Caco-2 (cell line): ENCODE results near the gene SKP1. TPM values are rescaled to one million over a fixed set of nuclear protein-coding genes. Genes with fewer than 3 reads are reported as not detected.

Experiments
- BruUV-seq: library from RNA; stranded (reverse); fragments of 400-500 nt; replicated peaks from 2 replicates; lab custom pipeline; 2021; lab: Mats Ljungman, UMichigan
- CTCF ChIA-PET: fragments of 300-600 bp; sonication (Branson Sonifier 250); formaldehyde crosslinking; loops from one replicate; lab custom pipeline; 2022; ENCODE audit warnings: antibody characterized with exemption; lab: Charles Lee
- POLR2A ChIA-PET: fragments of 300-600 bp; sonication (Branson Sonifier 250); formaldehyde crosslinking; loops from one replicate; lab custom pipeline; 2022; ENCODE audit warnings: antibody characterized with exemption; lab: Charles Lee
- DNase-seq, 2 experiments: peaks; one replicate each; pipeline versions ENCODE4 v3.0.0 to v3.0.0-alpha.2; 2020 to 2022
- H3K27me3 ChIP-seq: replicated peaks from 2 replicates; pipeline ENCODE4 v1.6.0; 2011; ENCODE audit warnings: low read length; ENCODE audit not compliant: control insufficient read depth, insufficient read depth
- H3K36me3 ChIP-seq: 2 replicates; pipeline ENCODE4 v1.5.1; 2011; ENCODE audit warnings: low read length; ENCODE audit not compliant: control insufficient read depth, insufficient read depth
- H3K4me1 ChIP-seq: fragments of 250-450 bp; sonication (Bioruptor Pico); 2 replicates; pipeline ENCODE4 v1.5.1; 2020; ENCODE audit warnings: mild to moderate bottlenecking
- H3K4me3 ChIP-seq: 2 replicates; pipeline ENCODE4 v1.5.1; 2011; ENCODE audit warnings: low read depth, mild to moderate bottlenecking, control low read depth, low read length
- H3K9me3 ChIP-seq: fragments of 250-450 bp; sonication (Bioruptor Pico); 2 replicates; pipeline ENCODE4 v1.5.1; 2020; ENCODE audit warnings: mild to moderate bottlenecking, moderate library complexity
- H3K27ac Mint-ChIP-seq: one replicate; pipeline ENCODE4 v1.8.0; 2022; ENCODE audit warnings: mixed read lengths; ENCODE audit not compliant: unreplicated experiment
- H3K27me3 Mint-ChIP-seq: one replicate; pipeline ENCODE4 v1.8.0; 2022; ENCODE audit warnings: mixed read lengths; ENCODE audit not compliant: insufficient read depth, unreplicated experiment
- H3K36me3 Mint-ChIP-seq: one replicate; pipeline ENCODE4 v1.8.0; 2022; ENCODE audit warnings: mild to moderate bottlenecking, mixed read lengths; ENCODE audit not compliant: insufficient read depth, unreplicated experiment
- H3K4me1 Mint-ChIP-seq: one replicate; pipeline ENCODE4 v1.8.0; 2022; ENCODE audit warnings: low read depth, mixed read lengths; ENCODE audit not compliant: unreplicated experiment
- H3K4me3 Mint-ChIP-seq: one replicate; pipeline ENCODE4 v1.8.0; 2022; ENCODE audit warnings: mild to moderate bottlenecking, moderate library complexity, mixed read lengths; ENCODE audit not compliant: unreplicated experiment
- H3K9me3 Mint-ChIP-seq: one replicate; pipeline ENCODE4 v1.8.0; 2022; ENCODE audit warnings: mixed read lengths; ENCODE audit not compliant: unreplicated experiment
- intact Hi-C: fragments of 100-400 bp; cut with micrococcal nuclease; formaldehyde crosslinking; loops from one replicate; pipeline ENCODE4 v1.10.0; 2022; ENCODE audit not compliant: unreplicated experiment
- total RNA-seq: library from RNA; stranded (reverse); gene quantifications from 2 replicates; pipeline ENCODE4 v1.2.3, GENCODE V29; 2022
- TF ChIP-seq, protein P1 (sequence below), 2 experiments: fragments of 200-600 bp in 1 of 2; IDR thresholded peaks; 1 replicate in 1 of 2; 2 replicates in 1 of 2; pipeline versions ENCODE4 v1.5.1 to v1.8.0; 2011 to 2022; ENCODE audit warnings: antibody characterized with exemption in 1 of 2, control low read depth in 1 of 2, inconsistent platforms in 1 of 2, low read depth in 1 of 2, low read length in 1 of 2, mild to moderate bottlenecking in 1 of 2, moderate library complexity in 1 of 2; ENCODE audit not compliant: insufficient read depth in 1 of 2, severe bottlenecking in 1 of 2, unreplicated experiment in 1 of 2

The SKP1 gene
- total RNA-seq, 1 experiment from 2014 or later, result 365 TPM

DNA sequence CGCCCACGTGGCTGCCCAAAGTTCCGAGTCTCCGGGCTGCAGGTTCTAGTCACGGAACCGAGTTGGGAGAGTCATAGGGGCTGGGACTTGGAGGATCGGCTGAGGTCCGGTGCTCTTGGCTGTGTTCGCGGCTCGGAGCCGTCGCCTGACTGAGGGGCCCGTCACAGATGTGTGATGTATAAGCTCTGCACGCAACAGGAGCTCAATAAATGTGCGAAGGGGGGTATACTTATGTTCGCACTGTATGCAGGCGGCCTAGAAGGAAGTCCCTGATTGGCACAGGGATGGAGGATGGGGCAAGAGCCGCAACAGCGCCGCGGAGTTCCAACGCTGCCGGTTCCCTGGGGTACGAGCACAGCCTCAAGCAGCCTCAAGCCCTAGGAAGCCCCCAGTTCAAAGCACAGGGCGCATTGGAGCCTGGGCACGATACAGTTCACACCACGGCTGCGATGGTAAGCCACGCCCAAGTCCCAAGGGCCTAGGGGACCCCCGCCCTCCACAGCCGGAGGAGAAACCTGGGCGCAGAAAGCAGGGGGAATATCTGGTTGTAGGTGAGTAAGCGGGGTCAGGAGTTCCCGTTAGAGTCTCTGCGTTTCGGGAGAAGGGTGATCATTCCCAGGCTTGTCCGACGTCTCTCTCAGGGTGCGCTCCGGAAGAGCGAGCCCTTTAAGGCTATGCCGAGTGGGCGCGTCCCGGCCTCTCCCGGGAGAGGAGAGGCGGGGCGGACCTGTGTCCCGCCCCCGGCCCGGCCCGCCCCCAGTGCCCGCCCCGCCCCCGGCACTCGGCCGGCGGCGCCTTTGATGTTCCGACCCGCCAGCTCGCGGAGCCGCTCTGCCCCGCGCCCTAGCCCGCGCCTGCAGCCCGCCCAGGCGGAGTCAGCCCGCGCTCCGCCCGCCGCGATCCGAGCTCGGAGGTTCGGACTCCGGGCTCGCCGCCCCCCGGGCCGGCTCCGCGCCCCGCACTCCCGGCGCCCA, 62.6 kb downstream of the SKP1 start, which contains the start of gene TCF7:
Gene TCF7, plus strand, starts transcription at position 780 of the 974 bp plus-strand sequence. CDS start 226 bp downstream, outside the sequence.
- TSS peak; percentile 80 for BruUV-seq
- TF ChIP-seq, protein P1, sequence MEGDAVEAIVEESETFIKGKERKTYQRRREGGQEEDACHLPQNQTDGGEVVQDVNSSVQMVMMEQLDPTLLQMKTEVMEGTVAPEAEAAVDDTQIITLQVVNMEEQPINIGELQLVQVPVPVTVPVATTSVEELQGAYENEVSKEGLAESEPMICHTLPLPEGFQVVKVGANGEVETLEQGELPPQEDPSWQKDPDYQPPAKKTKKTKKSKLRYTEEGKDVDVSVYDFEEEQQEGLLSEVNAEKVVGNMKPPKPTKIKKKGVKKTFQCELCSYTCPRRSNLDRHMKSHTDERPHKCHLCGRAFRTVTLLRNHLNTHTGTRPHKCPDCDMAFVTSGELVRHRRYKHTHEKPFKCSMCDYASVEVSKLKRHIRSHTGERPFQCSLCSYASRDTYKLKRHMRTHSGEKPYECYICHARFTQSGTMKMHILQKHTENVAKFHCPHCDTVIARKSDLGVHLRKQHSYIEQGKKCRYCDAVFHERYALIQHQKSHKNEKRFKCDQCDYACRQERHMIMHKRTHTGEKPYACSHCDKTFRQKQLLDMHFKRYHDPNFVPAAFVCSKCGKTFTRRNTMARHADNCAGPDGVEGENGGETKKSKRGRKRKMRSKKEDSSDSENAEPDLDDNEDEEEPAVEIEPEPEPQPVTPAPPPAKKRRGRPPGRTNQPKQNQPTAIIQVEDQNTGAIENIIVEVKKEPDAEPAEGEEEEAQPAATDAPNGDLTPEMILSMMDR (IDR thresholded peaks at IDR 0.05; ENCODE audit: insufficient read depth in 1 of 2, low read depth in 1 of 2, low read length in 1 of 2, severe bottlenecking in 1 of 2, unreplicated experiment in 1 of 2), result no peak
- Mint-ChIP-seq H3K9me3 (no peaks in the 10 kb centered on the region), H3K4me3 (peak within 1 kb of the TSS; percentile 83), H3K36me3 (peaks cover 7% of the 10 kb centered on the region), H3K4me1 (peaks cover 6% of the 10 kb centered on the region), H3K27ac (peak within 1 kb of the TSS; percentile 67), H3K27me3 (no peaks in the 10 kb centered on the region)
- Histone ChIP-seq H3K4me1 (peaks cover 12% of the 10 kb centered on the region), H3K27me3 (no peaks in the 10 kb centered on the region), H3K4me3 (peak within 1 kb of the TSS; percentile 87), H3K36me3 (no peaks in the 10 kb centered on the region; the same call in 1 of the 2 replicates), H3K9me3 (no peaks in the 10 kb centered on the region)
- CTCF ChIA-PET, result interaction anchor here (0.6 to 1.7 kb wide), 9 partner anchors 25 to 1395 kb away, joined by 3 to 10 read pairs (median 4); no protein-coding TSS in a partner anchor
- intact Hi-C loops, result loop anchor here (1.0 to 2.0 kb wide), 2 partner anchors 8 to 43 kb away; no protein-coding TSS in a partner anchor
- POLR2A ChIA-PET, result interaction anchor here (0.7 to 1.0 kb wide), 2 partner anchors 20 to 23 kb away, joined by 4 to 6 read pairs; no protein-coding TSS in a partner anchor
- DNase-seq, result peak; percentile 80 to 88

DNA sequence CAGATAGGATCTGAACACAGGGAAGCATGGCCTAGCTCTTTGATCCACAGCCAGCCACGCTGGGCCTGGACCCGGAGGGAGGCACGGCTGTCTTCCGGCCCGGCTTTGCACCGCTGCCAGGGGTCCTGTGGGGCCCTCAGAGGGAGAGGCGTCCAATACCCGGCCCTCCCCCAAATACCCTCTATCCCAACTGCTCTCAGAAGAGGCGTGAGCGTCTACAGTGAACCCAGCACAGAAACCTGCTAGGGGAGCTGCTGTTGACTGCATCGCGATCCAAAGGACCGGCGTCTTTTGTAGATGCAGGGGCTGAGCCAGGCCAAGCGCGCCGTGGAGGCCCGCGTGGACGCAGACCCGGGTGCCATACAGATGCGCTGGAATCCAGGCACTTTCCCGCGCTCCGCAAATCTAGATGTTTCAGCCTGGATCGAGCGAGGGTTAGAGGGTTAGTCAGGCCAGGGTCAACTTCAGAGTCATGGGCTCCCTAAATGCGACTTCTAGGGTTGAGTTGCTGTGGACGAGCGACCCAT, 63.3 kb downstream of the SKP1 start:
- H3K9me3 Mint-ChIP-seq, result no peaks in the 10 kb centered on the region
- peaks cover 7% of the 10 kb centered on the region for H3K36me3 Mint-ChIP-seq
- H3K4me1 Mint-ChIP-seq, result peaks cover 6% of the 10 kb centered on the region
- no peak for DNase-seq
- intact Hi-C loops, result no loop called here
- TF ChIP-seq, protein P1 (IDR thresholded peaks at IDR 0.05; ENCODE audit: insufficient read depth in 1 of 2, low read depth in 1 of 2, low read length in 1 of 2, severe bottlenecking in 1 of 2, unreplicated experiment in 1 of 2), result no peak
- Histone ChIP-seq H3K9me3 (no peaks in the 10 kb centered on the region), H3K4me3 (no peak overlapping the region), H3K36me3 (no peaks in the 10 kb centered on the region; the same call in 1 of the 2 replicates), H3K4me1 (peaks cover 12% of the 10 kb centered on the region), H3K27me3 (no peaks in the 10 kb centered on the region)
- POLR2A ChIA-PET, result no interaction called here
- no peaks in the 10 kb centered on the region for H3K27me3 Mint-ChIP-seq
- no TSS peak for BruUV-seq
- no peak overlapping the region for H3K27ac Mint-ChIP-seq
- CTCF ChIA-PET, result no interaction called here
- H3K4me3 Mint-ChIP-seq, result peak overlapping the region; percentile 83

DNA sequence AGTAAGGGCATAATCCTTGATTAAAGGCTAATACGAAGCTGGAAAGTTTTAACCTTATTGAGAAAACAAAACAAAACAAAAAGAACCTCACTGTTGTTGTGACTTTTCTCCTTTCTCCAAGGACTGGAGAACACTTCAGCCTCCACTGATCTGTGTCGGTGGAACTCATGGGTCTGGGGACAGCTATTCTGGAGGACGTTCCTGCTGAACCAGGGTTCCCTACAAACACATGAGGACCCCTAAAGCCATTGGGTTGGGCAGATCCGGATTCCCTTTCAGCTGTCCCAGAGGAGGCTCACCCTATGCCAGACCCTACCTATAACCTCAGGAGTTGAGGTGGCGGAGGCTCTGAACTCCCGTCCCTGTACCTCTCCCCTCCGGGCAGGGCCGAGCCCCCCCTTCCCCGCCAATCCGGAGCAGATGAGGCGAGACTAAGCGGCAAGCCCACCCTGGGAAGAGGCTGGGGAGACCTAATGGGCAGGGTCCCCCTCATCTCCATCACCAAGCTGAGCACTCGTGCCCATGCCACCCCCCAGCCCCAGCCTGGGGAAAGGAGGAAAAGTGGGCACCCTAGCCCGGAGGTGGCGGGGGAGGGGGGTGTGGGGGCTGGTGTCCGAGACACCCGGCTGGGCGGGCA, 63.9 kb downstream of the SKP1 start:
- peaks cover 12% of the 10 kb centered on the region for H3K4me1 ChIP-seq
- BruUV-seq, result no TSS peak
- Mint-ChIP-seq H3K4me3 (no peak overlapping the region), H3K4me1 (peaks cover 6% of the 10 kb centered on the region), H3K36me3 (peaks cover 7% of the 10 kb centered on the region), H3K27me3 (no peaks in the 10 kb centered on the region), H3K9me3 (no peaks in the 10 kb centered on the region), H3K27ac (no peak overlapping the region)
- ChIA-PET CTCF (no interaction called here), POLR2A (no interaction called here)
- H3K9me3 ChIP-seq, result no peaks in the 10 kb centered on the region
- H3K36me3 ChIP-seq, result no peaks in the 10 kb centered on the region; the same call in 1 of the 2 replicates
- H3K4me3 ChIP-seq, result no peak overlapping the region
- TF ChIP-seq, protein P1 (IDR thresholded peaks at IDR 0.05; ENCODE audit: insufficient read depth in 1 of 2, low read depth in 1 of 2, low read length in 1 of 2, severe bottlenecking in 1 of 2, unreplicated experiment in 1 of 2), result no peak
- no peak for DNase-seq
- no peaks in the 10 kb centered on the region for H3K27me3 ChIP-seq
- intact Hi-C loops, result no loop called here
